OCI-LY3 (cell line): ENCODE data around the gene ARHGEF16.

Experiments
- H2AFZ ChIP-seq: fragments of 200-600, 300-600 bp; shearing (Covaris generic); 2 replicates; pipeline ENCODE4 v1.6.0; 2014; ENCODE audit warnings: antibody characterized with exemption, low read depth, low read length
- H3K27ac ChIP-seq: fragments of 200-600, 300-600 bp; sonication (generic); 2 replicates; pipeline ENCODE4 v1.5.1; 2014; ENCODE audit warnings: mild to moderate bottlenecking, low read length, moderate library complexity, mixed read lengths
- H3K27me3 ChIP-seq: fragments of 200-600, 300-600 bp; sonication (generic); 2 replicates; pipeline ENCODE4 v1.6.1; 2014; ENCODE audit warnings: low read depth, low read length, mixed read lengths
- H3K36me3 ChIP-seq: fragments of 200-600, 300-600 bp; sonication (generic); replicated peaks from 2 replicates; pipeline ENCODE3; 2014; ENCODE audit warnings: low read depth, low read length, mixed read lengths
- H3K4me1 ChIP-seq: fragments of 300-600, 200-600 bp; sonication (generic); 2 replicates; pipeline ENCODE4 v1.6.1; 2014; ENCODE audit warnings: low read length, mixed read lengths
- H3K4me2 ChIP-seq: fragments of 200-600, 300-600 bp; sonication (generic); 2 replicates; pipeline ENCODE4 v1.6.1; 2014; ENCODE audit warnings: low read length, mixed read lengths
- H3K4me3 ChIP-seq: fragments of 300-600, 200-600 bp; sonication (generic); 2 replicates; pipeline ENCODE4 v1.5.1; 2014; ENCODE audit warnings: antibody characterized with exemption, mild to moderate bottlenecking, low read length, moderate library complexity
- H3K79me2 ChIP-seq: fragments of 300-600, 200-600 bp; shearing (Covaris generic); 2 replicates; pipeline ENCODE4 v1.6.1; 2014; ENCODE audit warnings: mild to moderate bottlenecking, low read length, mixed read lengths
- H3K9ac ChIP-seq: fragments of 300-600, 200-600 bp; shearing (Covaris generic); 2 replicates; pipeline ENCODE4 v1.6.0; 2014; ENCODE audit warnings: mild to moderate bottlenecking, low read length, moderate library complexity
- H3K9me3 ChIP-seq: fragments of 200-600, 300-600 bp; shearing (Covaris generic); 2 replicates; pipeline ENCODE4 v1.6.1; 2014; ENCODE audit warnings: low read length, mixed read lengths; ENCODE audit not compliant: insufficient read depth
- H4K20me1 ChIP-seq: fragments of 200-600, 300-600 bp; sonication (generic); 2 replicates; pipeline ENCODE4 v1.6.1; 2016; ENCODE audit warnings: low read length, mixed read lengths; ENCODE audit not compliant: insufficient read depth
- CTCF ChIP-seq: fragments of 200-600, 300-600 bp; sonication (generic); IDR thresholded peaks from 2 replicates; pipeline ENCODE4 v1.5.1; 2014; ENCODE audit warnings: antibody characterized with exemption, low read length, low read depth
- EZH2phosphoT487 ChIP-seq: fragments of 200-600 bp; shearing (Covaris generic); IDR thresholded peaks from 2 replicates; pipeline ENCODE4 v1.6.1; 2018; ENCODE audit warnings: antibody characterized with exemption, mixed run types, low read depth

Gene ARHGEF16

GRCh38 chr1:3411806-3412205, 42.7 kb upstream of the ARHGEF16 start:
- Histone ChIP-seq H3K9ac (no peak overlapping the region), H3K36me3 (no peaks in the 10 kb centered on the region), H2AFZ (no peak overlapping the region), H3K4me2 (no peak overlapping the region), H4K20me1 (no peaks in the 10 kb centered on the region), H3K9me3 (no peaks in the 10 kb centered on the region), H3K27ac (no peak overlapping the region), H3K4me1 (no peaks in the 10 kb centered on the region), H3K4me3 (no peak overlapping the region), H3K27me3 (no peaks in the 10 kb centered on the region), H3K79me2 (no peaks in the 10 kb centered on the region)
- TF ChIP-seq CTCF (no peak), EZH2phosphoT487 (no peak)

- TF ChIP-seq CTCF (no peak), EZH2phosphoT487 (no peak)
- no peak overlapping the region for H2AFZ ChIP-seq
- H3K27me3 ChIP-seq = no peaks in the 10 kb centered on the region
- no peaks in the 10 kb centered on the region for H3K9me3 ChIP-seq
- H3K4me3 ChIP-seq = no peak overlapping the region
- no peaks in the 10 kb centered on the region for H3K36me3 ChIP-seq
- H4K20me1 ChIP-seq = no peaks in the 10 kb centered on the region
- no peaks in the 10 kb centered on the region for H3K4me1 ChIP-seq
- no peaks in the 10 kb centered on the region for H3K79me2 ChIP-seq
- H3K4me2 ChIP-seq = no peak overlapping the region
- no peak overlapping the region for H3K27ac ChIP-seq
- H3K9ac ChIP-seq = no peak overlapping the region
Measured at GRCh38 chr1:3412376-3412775, 42.1 kb upstream of the ARHGEF16 start.

- no peaks in the 10 kb centered on the region for H3K9me3 ChIP-seq
- no peaks in the 10 kb centered on the region for H3K36me3 ChIP-seq
- no peaks in the 10 kb centered on the region for H3K27me3 ChIP-seq
Measured at GRCh38 chr1:3413975-3414710, 40.3 kb upstream of the ARHGEF16 start.

More at GRCh38 chr1:3413975-3414710, 40.3 kb upstream of the ARHGEF16 start:
- Histone ChIP-seq H3K4me2 (no peak overlapping the region), H3K9ac (no peak overlapping the region), H3K4me1 (no peaks in the 10 kb centered on the region), H2AFZ (no peak overlapping the region), H3K27ac (no peak overlapping the region), H3K79me2 (no peaks in the 10 kb centered on the region), H3K4me3 (no peak overlapping the region), H4K20me1 (no peaks in the 10 kb centered on the region)
- no peak for TF ChIP-seq EZH2phosphoT487
- no peak for TF ChIP-seq CTCF
